Fibroblast of mammary gland (primary cell): Measurements from ENCODE around the gene CSNK2A1.
"Not testable (repeated sequence)": the region's sequence is repeated elsewhere in the genome, so short reads cannot be mapped to it uniquely, and the experiment has no call there.

Experiments
- DNase-seq: peaks from one replicate; pipeline ENCODE4 v3.0.0-alpha.2; 2010; ENCODE audit warnings: low read depth
- H3K4me3 ChIP-seq: 2 replicates; pipeline ENCODE4 v1.5.1; 2011; ENCODE audit warnings: low read depth, mild to moderate bottlenecking, low read length, moderate library complexity; ENCODE audit not compliant: control insufficient read depth
- TF ChIP-seq, protein P1 (sequence below): conservative IDR thresholded peaks from 2 replicates; pipeline ENCODE4 v1.5.1; 2011; ENCODE audit warnings: low read depth, low read length, inconsistent platforms; ENCODE audit not compliant: control insufficient read depth, insufficient read depth

Gene CSNK2A1

DNA sequence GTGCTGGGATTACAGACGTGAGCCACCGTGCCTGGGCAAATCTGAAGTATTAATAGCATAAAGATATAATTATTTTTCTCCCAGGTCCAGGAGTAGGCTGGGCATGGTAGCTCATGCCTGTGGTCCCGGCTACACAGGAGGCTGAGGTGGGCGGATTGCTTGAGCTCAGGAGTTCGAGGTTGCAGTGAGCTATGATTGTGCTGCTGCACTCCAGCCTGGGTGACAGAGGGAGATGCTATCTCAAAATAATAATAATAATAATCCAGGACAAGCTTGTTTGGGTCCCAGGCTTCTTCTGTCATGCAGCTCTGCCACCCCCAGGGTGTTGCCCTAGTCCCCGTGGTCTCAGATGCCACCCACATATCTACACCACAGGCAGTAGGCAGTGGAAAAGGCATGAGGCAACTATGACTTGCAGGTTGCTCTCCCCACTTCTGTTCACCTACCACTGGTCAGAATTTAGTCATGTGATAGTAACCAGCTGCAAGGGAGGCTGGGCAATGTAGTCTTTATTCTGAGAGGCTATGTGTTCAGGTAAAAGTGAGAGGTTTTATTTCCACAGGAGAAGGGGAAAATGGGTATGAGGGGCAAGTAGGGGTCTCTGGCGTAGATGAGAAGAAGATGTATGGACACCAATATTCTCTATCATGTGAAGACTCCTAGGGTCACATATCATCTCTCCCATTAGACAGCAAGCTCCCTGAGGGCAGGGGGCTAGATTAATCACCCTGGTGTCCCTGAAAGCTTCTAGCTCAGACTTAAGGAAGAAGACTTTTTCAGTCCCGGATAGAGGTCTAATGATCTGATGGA is 40.8 kb upstream of the CSNK2A1 start:
- TF ChIP-seq, protein P1, sequence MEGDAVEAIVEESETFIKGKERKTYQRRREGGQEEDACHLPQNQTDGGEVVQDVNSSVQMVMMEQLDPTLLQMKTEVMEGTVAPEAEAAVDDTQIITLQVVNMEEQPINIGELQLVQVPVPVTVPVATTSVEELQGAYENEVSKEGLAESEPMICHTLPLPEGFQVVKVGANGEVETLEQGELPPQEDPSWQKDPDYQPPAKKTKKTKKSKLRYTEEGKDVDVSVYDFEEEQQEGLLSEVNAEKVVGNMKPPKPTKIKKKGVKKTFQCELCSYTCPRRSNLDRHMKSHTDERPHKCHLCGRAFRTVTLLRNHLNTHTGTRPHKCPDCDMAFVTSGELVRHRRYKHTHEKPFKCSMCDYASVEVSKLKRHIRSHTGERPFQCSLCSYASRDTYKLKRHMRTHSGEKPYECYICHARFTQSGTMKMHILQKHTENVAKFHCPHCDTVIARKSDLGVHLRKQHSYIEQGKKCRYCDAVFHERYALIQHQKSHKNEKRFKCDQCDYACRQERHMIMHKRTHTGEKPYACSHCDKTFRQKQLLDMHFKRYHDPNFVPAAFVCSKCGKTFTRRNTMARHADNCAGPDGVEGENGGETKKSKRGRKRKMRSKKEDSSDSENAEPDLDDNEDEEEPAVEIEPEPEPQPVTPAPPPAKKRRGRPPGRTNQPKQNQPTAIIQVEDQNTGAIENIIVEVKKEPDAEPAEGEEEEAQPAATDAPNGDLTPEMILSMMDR: no peak
- H3K4me3 ChIP-seq: no peak overlapping the region
- DNase-seq: peak; percentile 8

- DNase-seq: no peak
- TF ChIP-seq, protein P1: no peak
- H3K4me3 ChIP-seq: no peak overlapping the region
These were observed 38.6 kb upstream of the CSNK2A1 start for GRCh38 chr20:582204-582603.

- not testable (repeated sequence) for H3K4me3 ChIP-seq, DNase-seq
These were observed 35.5 kb upstream of the CSNK2A1 start for GRCh38 chr20:578940-579690.

- no peak overlapping the region for H3K4me3 ChIP-seq
- TF ChIP-seq, protein P1: peak; percentile 38
- DNase-seq: peak; percentile 38
These were observed 33.7 kb upstream of the CSNK2A1 start for GRCh38 chr20:577167-577791.

GRCh38 chr20:576156-576555 is 32.6 kb upstream of the CSNK2A1 start:
- TF ChIP-seq, protein P1: no peak
- H3K4me3 ChIP-seq: no peak overlapping the region
- DNase-seq: no peak

- H3K4me3 ChIP-seq: no peak overlapping the region
- no peak for DNase-seq
- TF ChIP-seq, protein P1: no peak
These were observed 31.6 kb upstream of the CSNK2A1 start for GRCh38 chr20:575230-575629.
